ENCODE data around the gene BCAS3. TPM values are rescaled to one million over a fixed set of nuclear protein-coding genes. Genes with fewer than 3 reads are reported as not detected.
"Not testable (repeated sequence)": the region's sequence is repeated elsewhere in the genome, so short reads cannot be mapped to it uniquely, and the experiment has no call there.

Gene BCAS3
- total RNA-seq, 1 donor from 2014 or later = 50.8 TPM

- DNase-seq = no peak
Observed at GRCh38 chr17:60887614-60888028, 210.0 kb downstream of the BCAS3 start.

- no peak for DNase-seq
Observed at GRCh38 chr17:60888812-60889709, 211.4 kb downstream of the BCAS3 start.

- DNase-seq = no peak
Observed at GRCh38 chr17:60891149-60891548, 213.5 kb downstream of the BCAS3 start.

DNA sequence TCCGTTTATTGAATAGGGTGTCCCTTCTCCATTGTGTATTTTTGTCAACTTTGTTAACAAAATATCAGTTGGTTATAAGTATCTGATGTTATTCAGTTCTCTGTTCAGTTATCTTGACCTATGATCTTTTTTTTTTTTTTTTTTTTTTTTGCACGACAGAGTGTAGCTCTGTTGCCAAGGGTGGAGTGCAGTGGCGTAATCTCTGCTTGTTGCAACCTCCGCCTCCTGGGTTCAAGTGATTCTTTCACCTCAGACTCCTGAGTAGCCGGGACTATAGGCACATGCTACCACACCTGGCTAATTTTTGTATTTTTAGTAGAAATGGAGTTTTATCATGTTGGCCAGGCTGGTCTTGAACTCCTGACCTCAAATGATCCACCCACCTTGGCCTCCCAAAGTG is 215.8 kb downstream of the BCAS3 start:
- DNase-seq = no peak

DNA sequence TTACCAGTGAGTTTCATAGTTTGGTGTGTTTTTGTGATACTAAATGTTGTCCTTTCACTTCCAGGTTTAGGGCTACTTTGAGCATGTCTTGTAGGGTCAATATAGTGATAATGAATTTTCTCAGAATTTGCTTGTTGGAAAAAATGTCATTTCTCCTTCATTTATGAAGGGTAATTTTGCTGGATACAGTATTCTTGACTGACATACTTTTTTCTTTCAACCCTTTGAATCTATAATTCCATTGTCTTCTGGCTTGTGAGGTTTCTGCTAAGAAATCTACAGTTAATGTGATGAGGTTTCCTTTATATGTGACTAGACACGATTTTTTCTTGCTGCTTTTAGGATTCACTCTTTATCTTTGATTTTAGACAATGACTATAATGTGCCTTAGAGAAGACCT is 219.3 kb downstream of the BCAS3 start:
- DNase-seq = no peak

- DNase-seq = no peak
Observed at GRCh38 chr17:60899115-60899514, 221.5 kb downstream of the BCAS3 start.

DNA sequence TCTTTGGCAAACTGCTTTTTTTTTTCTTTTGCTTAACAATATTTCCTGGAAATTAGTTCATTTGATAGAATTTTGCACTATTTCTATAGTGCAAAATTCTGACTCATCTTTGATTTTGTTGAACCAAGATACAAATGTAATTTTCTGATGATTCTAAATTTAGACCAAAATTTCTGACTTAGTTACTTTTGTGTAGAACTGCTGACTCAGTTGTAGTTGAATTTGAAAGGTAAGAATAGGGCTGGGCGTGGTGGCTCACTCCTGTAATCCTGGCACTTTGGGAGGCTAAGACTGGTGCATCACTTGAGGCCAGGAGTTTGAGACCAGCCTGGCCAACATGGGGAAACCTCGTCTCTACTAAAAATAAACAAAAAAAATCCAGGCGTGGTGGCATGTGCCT is 223.0 kb downstream of the BCAS3 start:
- DNase-seq = no peak

DNA sequence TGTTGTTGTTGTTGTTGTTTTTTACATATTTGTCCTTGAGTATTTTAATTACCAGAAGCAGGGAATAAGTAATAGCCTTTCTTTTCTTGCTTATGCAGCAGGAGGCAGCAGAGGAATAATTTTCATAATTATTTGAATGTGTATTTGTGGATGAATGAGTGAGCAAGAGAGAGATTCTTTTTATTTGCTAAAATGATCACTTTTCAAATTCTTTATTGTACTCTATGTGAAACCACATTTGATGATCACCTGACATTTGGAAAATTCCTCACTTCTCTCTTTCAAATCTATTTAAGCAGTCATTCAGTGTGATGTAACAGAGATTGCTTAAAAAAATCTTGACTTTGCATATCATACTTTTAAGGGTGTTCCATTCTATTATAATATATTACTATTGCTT is 223.6 kb downstream of the BCAS3 start:
- no peak for DNase-seq

GRCh38 chr17:60901806-60902205 is 224.2 kb downstream of the BCAS3 start:
- no peak for DNase-seq

- DNase-seq = no peak
Observed at GRCh38 chr17:60902399-60902798, 224.7 kb downstream of the BCAS3 start.

DNA sequence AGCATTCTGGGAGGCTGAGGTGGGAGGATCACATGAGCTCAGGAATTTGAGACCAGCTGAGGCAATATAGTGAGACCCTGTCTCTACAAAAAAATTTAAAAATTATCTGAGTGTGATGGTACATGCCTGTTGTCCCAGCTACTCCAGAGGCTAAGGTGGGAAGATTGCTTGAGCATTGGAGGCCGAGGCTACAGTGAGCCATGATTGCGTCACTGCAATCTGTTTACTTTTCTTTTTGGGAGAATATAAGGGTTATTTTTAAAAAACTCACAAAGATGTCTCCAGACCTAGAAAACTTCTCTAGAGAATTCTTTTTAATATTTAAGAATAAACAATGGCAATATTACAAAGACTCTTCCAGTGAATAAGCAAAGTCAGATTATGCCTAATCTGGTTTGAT is 226.9 kb downstream of the BCAS3 start:
- no peak for DNase-seq

DNA sequence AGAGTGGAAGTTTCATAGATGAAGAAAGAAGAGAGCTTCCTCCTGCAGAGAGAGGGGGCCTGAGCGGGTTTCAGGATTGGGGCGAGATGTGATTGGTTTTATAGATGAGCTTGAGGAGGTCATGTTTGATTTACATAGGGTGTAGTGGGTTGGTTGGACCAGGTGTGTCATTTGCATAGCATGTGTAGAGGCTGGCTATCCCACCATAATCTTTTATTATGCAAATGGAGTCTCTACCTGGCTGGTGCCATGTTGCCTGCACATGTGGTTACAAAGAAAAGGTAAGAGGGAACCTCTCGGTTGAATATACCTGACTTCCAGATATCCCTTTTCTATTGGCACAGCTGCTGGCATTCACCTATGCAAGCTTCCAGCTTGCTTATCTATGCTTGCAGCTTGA is 228.1 kb downstream of the BCAS3 start:
- no peak for DNase-seq

GRCh38 chr17:60908324-60908723 is 230.7 kb downstream of the BCAS3 start:
- no peak for DNase-seq

DNA sequence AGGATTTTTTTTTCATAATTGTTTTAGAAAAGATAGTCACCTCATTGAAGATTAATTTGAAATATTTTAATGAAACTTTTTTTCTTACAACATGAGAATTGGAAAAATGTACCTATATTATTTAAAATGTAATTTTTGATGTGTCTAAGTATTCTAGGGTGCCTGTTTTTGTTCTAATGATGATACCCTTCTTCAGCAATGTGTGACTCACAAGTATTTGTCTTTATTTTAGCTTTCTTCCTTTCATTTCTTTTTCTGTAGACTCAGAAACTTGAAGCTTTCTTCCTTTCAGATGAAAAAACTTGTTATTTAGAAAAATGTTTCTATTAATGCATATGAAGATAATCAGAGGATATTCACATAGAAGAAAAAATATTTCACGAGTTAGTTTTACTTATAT is 231.8 kb downstream of the BCAS3 start:
- no peak for DNase-seq

GRCh38 chr17:60910415-60910814 is 232.8 kb downstream of the BCAS3 start:
- DNase-seq = no peak

- no peak for DNase-seq
Observed at GRCh38 chr17:60914078-60914477, 236.4 kb downstream of the BCAS3 start.

- no peak for DNase-seq
Observed at GRCh38 chr17:60916043-60916442, 238.4 kb downstream of the BCAS3 start.

GRCh38 chr17:60920107-60920506 is 242.5 kb downstream of the BCAS3 start:
- no peak for DNase-seq

DNA sequence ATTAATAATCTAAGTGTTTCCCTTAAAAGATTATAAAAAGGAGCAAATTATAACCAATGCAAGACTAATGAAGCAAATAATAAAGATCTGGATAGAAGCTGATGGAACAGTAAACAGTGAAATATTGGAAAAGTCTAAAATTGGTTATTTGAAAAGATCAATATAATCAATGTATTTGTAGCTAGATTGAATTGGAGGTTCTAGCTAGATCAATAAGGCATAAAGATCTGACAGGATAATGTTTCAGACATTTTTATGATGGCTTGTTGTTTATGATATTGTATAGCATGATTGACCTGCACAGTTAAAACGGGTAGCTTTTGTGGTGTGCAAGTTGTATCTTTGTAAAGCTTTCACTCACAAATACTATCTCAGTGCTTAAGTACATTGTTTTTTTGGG is 245.3 kb downstream of the BCAS3 start:
- no peak for DNase-seq

DNA sequence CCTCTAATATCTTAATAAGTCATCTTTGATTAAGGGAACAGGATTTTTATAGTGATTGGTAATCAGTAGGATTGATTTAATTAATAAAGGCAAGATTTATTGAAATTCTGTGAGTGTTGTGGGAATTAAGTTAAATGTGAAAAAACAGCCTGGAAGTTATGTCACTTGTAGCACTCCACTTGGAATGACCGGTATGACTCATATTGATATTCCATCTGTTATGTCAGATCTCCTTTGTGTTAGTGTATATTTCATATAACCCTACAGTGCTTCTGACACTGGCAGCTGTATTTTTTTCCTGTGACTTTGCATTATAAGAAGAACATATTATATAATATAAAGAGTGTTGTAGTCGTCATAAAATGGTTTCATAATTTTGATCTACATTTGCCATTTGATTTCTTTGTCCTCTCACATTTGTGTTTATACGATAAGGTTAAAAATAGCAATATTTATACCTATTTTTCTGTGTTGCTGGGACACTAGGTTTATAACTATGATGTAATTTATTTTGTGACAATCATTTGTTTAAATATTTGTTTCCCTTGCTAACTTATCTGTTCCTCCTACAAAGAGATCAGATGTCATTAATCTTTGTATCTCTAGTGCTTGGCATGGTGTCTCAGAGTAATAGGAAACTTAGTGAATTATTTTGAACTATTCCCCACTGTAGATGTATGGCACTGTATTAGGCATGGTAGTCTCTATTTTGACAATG is 249.0 kb downstream of the BCAS3 start:
- no peak for DNase-seq

- no peak for DNase-seq
Observed at GRCh38 chr17:60933739-60934138, 256.1 kb downstream of the BCAS3 start.

- no peak for DNase-seq
Observed at GRCh38 chr17:60934723-60935122, 257.1 kb downstream of the BCAS3 start.

GRCh38 chr17:60935991-60936390 is 258.3 kb downstream of the BCAS3 start:
- not testable (repeated sequence) for DNase-seq

GRCh38 chr17:60939318-60939717 is 261.7 kb downstream of the BCAS3 start:
- no peak for DNase-seq
